Heart right ventricle (tissue), 16 donors: ENCODE data around the gene PDLIM1. TPM values are rescaled to one million over a fixed set of nuclear protein-coding genes. Genes with fewer than 3 reads are reported as not detected.
A peak's percentile ranks its signal among the peaks of the same experiment; 100 is the strongest.

Source experiments
- ATAC-seq, 8 donors: fragments of 200-7000 bp; cut with Tn5 transposase; one replicate each; pipeline ENCODE4 v1.9.1; 2020; ENCODE audit warnings: mild to moderate bottlenecking in 8 of 8, moderate library complexity in 8 of 8, moderate number of reproducible peaks in 1 of 8
- DNase-seq, 2 donors: peaks; one replicate each; pipeline ENCODE4 v3.0.0-alpha.2; 2020
- H3K27ac ChIP-seq, 10 donors: fragments of 200-600 bp; sonication (generic) in 2 of 10; one replicate each; pipeline versions ENCODE4 v1.5.0 to v1.8.0; 2020 to 2022; ENCODE audit warnings: mild to moderate bottlenecking in 3 of 10
- H3K27me3 ChIP-seq, 7 donors: fragments of 200-600 bp; one replicate each; pipeline ENCODE4 v1.8.0; 2021 to 2022; ENCODE audit warnings: mild to moderate bottlenecking in 2 of 7
- H3K36me3 ChIP-seq, 9 donors: fragments of 200-600 bp; sonication (generic) in 1 of 9; one replicate each; pipeline versions ENCODE4 v1.5.0 to v1.8.0; 2020 to 2022; ENCODE audit warnings: mild to moderate bottlenecking in 2 of 9
- H3K4me1 ChIP-seq, 9 donors: fragments of 200-600 bp; sonication (generic) in 1 of 9; one replicate each; pipeline versions ENCODE4 v1.5.0 to v1.8.0; 2020 to 2022; ENCODE audit warnings: mild to moderate bottlenecking in 4 of 9
- H3K4me3 ChIP-seq, 10 donors: fragments of 200-600 bp; sonication (generic) in 2 of 10; one replicate each; pipeline versions ENCODE4 v1.5.0 to v1.8.0; 2020 to 2022; ENCODE audit warnings: mild to moderate bottlenecking in 7 of 10, moderate library complexity in 2 of 10
- H3K9me3 ChIP-seq, 11 donors: fragments of 200-600 bp in 10 of 11; sonication (generic) in 2 of 11; one replicate each; pipeline versions ENCODE4 v1.5.0 to v1.8.0; 2013 to 2022; ENCODE audit warnings: mild to moderate bottlenecking in 2 of 11, control low read depth in 1 of 11, moderate library complexity in 1 of 11
- CTCF ChIP-seq, 9 donors: fragments of 200-600 bp; sonication (generic) in 2 of 9; IDR thresholded peaks; one replicate each; pipeline versions ENCODE4 v1.5.0 to v1.8.0; 2021 to 2022; ENCODE audit warnings: antibody characterized with exemption in 9 of 9, mild to moderate bottlenecking in 5 of 9, moderate library complexity in 1 of 9
- WGBS, 2 donors: extraction: QIAGEN DNeasy Blood & Tissue Kit; methylation state at CpG; one replicate each; pipeline ENCODE4 v1.1.7; 2013; ENCODE audit warnings: inconsistent platforms in 1 of 2; 5-methylcytosine and 5-hydroxymethylcytosine counted together
- intact Hi-C, 10 donors: fragments of 100-400 bp; cut with DNase I; formaldehyde crosslinking; loops; one replicate each; pipeline versions ENCODE4 v1.11.1 to v1.14.2; 2022
- polyA plus RNA-seq, 2 donors: library from polyadenylated mRNA; stranded (reverse); fragments of 200-250 nt; gene quantifications; one replicate each; pipeline ENCODE4 v1.2.3, GENCODE V29; 2013
- total RNA-seq, 10 donors: library from RNA; stranded (reverse); fragmentation: NEBNext Ultra II Directional in 3 of 10; extraction: Animal tissue kit (Norgen Biotek cat#: 25700) in 3 of 10; gene quantifications; one replicate each; pipeline versions ENCODE4 v1.2.1 to v1.2.4, GENCODE V29; 2021 to 2023
- donor health status: Arrhythmogenic right ventricular cardiomyopathy.
- donor health status: ischemic (EF 13 %, LVEDD 7.1; RV severe dilation, severe dysfunction).
- donor health status: healthy with polysubstance abuse.
- donor health status: DM: no; HTN: yes; CAD: no.
- donor health status: DM: no; HTN: no; CAD: no.
- donor health status: ischemic (EF 25% LVEDD 6.9; RV normal size, moderate dysfunction).
- donor health status: ischemic (EF 25% LVEDD 5.7; RV mildly dilated, moderate dysfunction).
- donor health status: healthy.
- donor health status: DM: yes; HTN: yes; CAD: no.
- donor health status: Ischemic cardiomyopathy.
- donor health status: ischemic (EF 35%, LVEDD 5.7; RV mildly dilated, moderate dysfunction).
- donor health status: nonischemic (EF 11% LVEDD 7.7; RV severe dilation, severe dysfunction).
- donor health status: DM: yes; HTN: yes; CAD: no.
- donor health status: PGD.
- donor health status: ischemic (EF 29% LVEDD 5.4; RV normal size, mild dysfunction).
- donor health status: nonischemic (EF 23%, LVEDD 6.1; RV moderate dilation, normal function).

The PDLIM1 gene
- total and polyA plus RNA-seq, 12 donors, result 152 to 467 (median 322) TPM

GRCh38 chr10:95260909-95261552, 29.8 kb downstream of the PDLIM1 start:
- Histone ChIP-seq H3K4me1 (peaks cover 11 to 62% (median 44%) of the 10 kb centered on the region in 9 donors), H3K27ac (peak overlapping the region in 9 of 10 donors; percentile 6 to 85 (median 66)), H3K9me3 (peaks cover 0 to 8% (median 4%) of the 10 kb centered on the region in 11 donors), H3K36me3 (peaks cover 0 to 100% (median 65%) of the 10 kb centered on the region in 9 donors), H3K4me3 (no peak overlapping the region), H3K27me3 (no peaks in the 10 kb centered on the region)
- TF ChIP-seq CTCF (IDR thresholded peaks at IDR 0.05), result no peak
- ATAC-seq (peak in 2 of 8 donors; percentile 9 to 21), DNase-seq (no peak)
- WGBS, 2 donors, result 69% methylated on average over 4 of the region's 4 CpGs
- intact Hi-C loops, result no loop called here

- intact Hi-C loops, result no loop called here
These were observed 30.4 kb downstream of the PDLIM1 start for GRCh38 chr10:95260397-95260881.

GRCh38 chr10:95257849-95258248, 33.0 kb downstream of the PDLIM1 start:
- no peak overlapping the region for H3K4me3 ChIP-seq
- peaks cover 6 to 48% (median 31%) of the 10 kb centered on the region in 9 donors for H3K4me1 ChIP-seq
- intact Hi-C loops, result no loop called here
- no peak for DNase-seq
- WGBS, 2 donors, result 94 to 97% methylated on average over 7 of the region's 7 CpGs
- H3K36me3 ChIP-seq, result peaks cover 0 to 76% (median 52%) of the 10 kb centered on the region in 9 donors
- H3K27ac ChIP-seq, result no peak overlapping the region
- ATAC-seq, result no peak
- H3K9me3 ChIP-seq, result peaks cover 0 to 9% (median 4%) of the 10 kb centered on the region in 11 donors
- H3K27me3 ChIP-seq, result no peaks in the 10 kb centered on the region
- TF ChIP-seq CTCF (IDR thresholded peaks at IDR 0.05), result no peak

More at GRCh38 chr10:95260397-95260881, 30.4 kb downstream of the PDLIM1 start:
- TF ChIP-seq CTCF (IDR thresholded peaks at IDR 0.05), result no peak
- DNase-seq, result no peak
- peaks cover 0 to 96% (median 67%) of the 10 kb centered on the region in 9 donors for H3K36me3 ChIP-seq
- H3K27me3 ChIP-seq, result no peaks in the 10 kb centered on the region
- peaks cover 0 to 9% (median 4%) of the 10 kb centered on the region in 11 donors for H3K9me3 ChIP-seq
- 52 to 56% methylated on average over 3 of the region's 3 CpGs for WGBS, 2 donors
- peak overlapping the region in 9 of 10 donors; percentile 6 to 85 (median 66) for H3K27ac ChIP-seq
- peak; percentile 13 to 86 (median 73) for ATAC-seq
- H3K4me1 ChIP-seq, result peaks cover 11 to 56% (median 43%) of the 10 kb centered on the region in 9 donors
- no peak overlapping the region for H3K4me3 ChIP-seq

- Histone ChIP-seq H3K27me3 (no peaks in the 10 kb centered on the region), H3K4me1 (peaks cover 6 to 44% (median 32%) of the 10 kb centered on the region in 9 donors), H3K36me3 (peaks cover 0 to 71% (median 42%) of the 10 kb centered on the region in 9 donors), H3K4me3 (no peak overlapping the region), H3K9me3 (peaks cover 0 to 9% (median 4%) of the 10 kb centered on the region in 11 donors), H3K27ac (no peak overlapping the region)
- ATAC-seq, result no peak
- 95 to 97% methylated on average over 1 of the region's 1 CpG for WGBS, 2 donors
- no peak for DNase-seq
- intact Hi-C loops, result no loop called here
- TF ChIP-seq CTCF (IDR thresholded peaks at IDR 0.05), result no peak
These were observed 34.5 kb downstream of the PDLIM1 start for GRCh38 chr10:95256268-95256667.
